ENCODE measurements around the gene NRXN3.

NRXN3 gene

GRCh38 chr14:78683206-78683605 is 513.0 kb downstream of the NRXN3 start:
- TF ChIP-seq EZH2 (IDR thresholded peaks at IDR 0.05; ENCODE audit: borderline replicate concordance, low read length) (no peak), CTCF (IDR thresholded peaks at IDR 0.05; ENCODE audit: low read length) (no peak)
- Histone ChIP-seq H3K36me3 (ENCODE audit: insufficient read depth, low read length) (no peaks in the 10 kb centered on the region), H3K9me2 (ENCODE audit: low read depth, low read length) (no peaks in the 10 kb centered on the region), H3K9ac (ENCODE audit: low read length) (no peak overlapping the region), H3K9me3 (ENCODE audit: low read length) (no peaks in the 10 kb centered on the region), H3K4me2 (ENCODE audit: low read length) (no peak overlapping the region), H3K27ac (ENCODE audit: low read depth, low read length, poor library complexity, severe bottlenecking) (no peak overlapping the region), H3K79me2 (ENCODE audit: insufficient read depth, low read length) (no peaks in the 10 kb centered on the region), H3F3A (ENCODE audit: insufficient read depth, low read length) (no peaks in the 10 kb centered on the region), H4K20me1 (ENCODE audit: insufficient read depth, low read length) (no peaks in the 10 kb centered on the region), H3K4me3 (ENCODE audit: low read depth, low read length, poor library complexity, severe bottlenecking) (no peak overlapping the region), H2AFZ (ENCODE audit: low read length) (no peak overlapping the region), H3K27me3 (ENCODE audit: insufficient read depth, low read length) (no peaks in the 10 kb centered on the region), H3K4me1 (ENCODE audit: insufficient read depth, low read length, severe bottlenecking) (no peaks in the 10 kb centered on the region)

- no peak overlapping the region for H3K9ac ChIP-seq (ENCODE audit: low read length)
- H3F3A ChIP-seq (ENCODE audit: insufficient read depth, low read length) = no peaks in the 10 kb centered on the region
- H3K4me3 ChIP-seq (ENCODE audit: low read depth, low read length, poor library complexity, severe bottlenecking) = no peak overlapping the region
- no peak overlapping the region for H3K4me2 ChIP-seq (ENCODE audit: low read length)
- no peaks in the 10 kb centered on the region for H3K4me1 ChIP-seq (ENCODE audit: insufficient read depth, low read length, severe bottlenecking)
- no peaks in the 10 kb centered on the region for H3K9me2 ChIP-seq (ENCODE audit: low read depth, low read length)
- H3K36me3 ChIP-seq (ENCODE audit: insufficient read depth, low read length) = no peaks in the 10 kb centered on the region
- no peaks in the 10 kb centered on the region for H3K79me2 ChIP-seq (ENCODE audit: insufficient read depth, low read length)
- no peak for TF ChIP-seq EZH2 (IDR thresholded peaks at IDR 0.05; ENCODE audit: borderline replicate concordance, low read length)
- TF ChIP-seq CTCF (IDR thresholded peaks at IDR 0.05; ENCODE audit: low read length) = no peak
- no peaks in the 10 kb centered on the region for H3K27me3 ChIP-seq (ENCODE audit: insufficient read depth, low read length)
- no peaks in the 10 kb centered on the region for H4K20me1 ChIP-seq (ENCODE audit: insufficient read depth, low read length)
- H3K27ac ChIP-seq (ENCODE audit: low read depth, low read length, poor library complexity, severe bottlenecking) = no peak overlapping the region
- H3K9me3 ChIP-seq (ENCODE audit: low read length) = no peaks in the 10 kb centered on the region
- no peak overlapping the region for H2AFZ ChIP-seq (ENCODE audit: low read length)
Measured at GRCh38 chr14:78683981-78684380, 513.8 kb downstream of the NRXN3 start.

- Histone ChIP-seq H3K9ac (ENCODE audit: low read length) (no peak overlapping the region), H3K4me3 (ENCODE audit: low read depth, low read length, poor library complexity, severe bottlenecking) (no peak overlapping the region), H4K20me1 (ENCODE audit: insufficient read depth, low read length) (no peaks in the 10 kb centered on the region), H3K27me3 (ENCODE audit: insufficient read depth, low read length) (no peaks in the 10 kb centered on the region), H3K4me1 (ENCODE audit: insufficient read depth, low read length, severe bottlenecking) (no peaks in the 10 kb centered on the region), H3F3A (ENCODE audit: insufficient read depth, low read length) (no peaks in the 10 kb centered on the region), H3K9me3 (ENCODE audit: low read length) (no peaks in the 10 kb centered on the region), H3K36me3 (ENCODE audit: insufficient read depth, low read length) (no peaks in the 10 kb centered on the region), H3K27ac (ENCODE audit: low read depth, low read length, poor library complexity, severe bottlenecking) (no peak overlapping the region), H3K4me2 (ENCODE audit: low read length) (no peak overlapping the region), H3K79me2 (ENCODE audit: insufficient read depth, low read length) (no peaks in the 10 kb centered on the region), H2AFZ (ENCODE audit: low read length) (no peak overlapping the region), H3K9me2 (ENCODE audit: low read depth, low read length) (no peaks in the 10 kb centered on the region)
- no peak for TF ChIP-seq EZH2 (IDR thresholded peaks at IDR 0.05; ENCODE audit: borderline replicate concordance, low read length)
- TF ChIP-seq CTCF (IDR thresholded peaks at IDR 0.05; ENCODE audit: low read length) = no peak
Measured at GRCh38 chr14:78688503-78688902, 518.3 kb downstream of the NRXN3 start.

Data from OCI-LY1 (cell line).